GM19351 (cell line): Measurements from ENCODE around the gene MCHR2.

Source experiments
- ATAC-seq: cut with Tn5 transposase; IDR thresholded peaks from one replicate; pipeline ENCODE4 v1.9.1; 2021; ENCODE audit warnings: mild to moderate bottlenecking, moderate library complexity; ENCODE audit not compliant: unreplicated experiment

Gene MCHR2

DNA sequence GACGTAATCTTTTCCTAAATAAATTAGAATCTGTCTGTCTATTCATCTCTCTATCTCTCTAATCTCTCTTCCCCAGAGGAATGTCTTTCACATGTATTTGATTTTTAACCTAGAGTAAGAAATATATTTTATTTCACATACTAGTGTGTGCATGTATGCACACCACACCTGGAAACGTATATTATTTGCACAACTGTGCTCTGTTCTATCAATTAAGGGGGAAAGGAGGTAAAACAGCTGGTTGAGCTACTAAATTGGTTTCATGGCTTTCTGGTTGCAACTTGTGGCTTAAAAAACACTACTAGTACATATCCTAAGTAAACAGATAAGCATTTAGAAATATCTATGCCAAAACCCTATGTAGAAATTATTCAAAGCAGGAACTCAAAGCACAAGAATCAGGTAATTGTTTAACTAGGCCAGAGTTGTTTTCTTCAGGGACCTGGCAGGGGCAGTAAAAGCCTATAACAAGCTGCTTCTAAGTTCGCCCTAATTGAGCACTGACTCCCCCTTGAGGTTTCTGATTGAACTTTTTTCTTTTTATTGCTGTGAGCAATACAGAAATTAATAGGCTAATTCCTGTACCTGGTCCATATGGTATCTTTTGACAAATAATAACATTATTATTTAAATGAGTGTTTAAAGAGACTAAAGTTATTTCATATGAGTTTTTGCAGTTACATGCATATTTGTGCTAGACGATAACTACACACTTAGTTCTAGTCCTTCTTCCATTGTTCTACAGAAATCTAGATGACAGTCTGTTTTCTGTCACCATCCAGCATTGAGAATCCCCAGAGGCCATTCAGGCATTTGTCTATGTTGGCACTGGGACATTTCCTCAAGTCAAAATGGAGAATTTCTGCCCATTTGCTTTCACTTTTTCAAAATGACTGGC is 88.6 kb downstream of the MCHR2 start:
- peak; percentile 97 for ATAC-seq

DNA sequence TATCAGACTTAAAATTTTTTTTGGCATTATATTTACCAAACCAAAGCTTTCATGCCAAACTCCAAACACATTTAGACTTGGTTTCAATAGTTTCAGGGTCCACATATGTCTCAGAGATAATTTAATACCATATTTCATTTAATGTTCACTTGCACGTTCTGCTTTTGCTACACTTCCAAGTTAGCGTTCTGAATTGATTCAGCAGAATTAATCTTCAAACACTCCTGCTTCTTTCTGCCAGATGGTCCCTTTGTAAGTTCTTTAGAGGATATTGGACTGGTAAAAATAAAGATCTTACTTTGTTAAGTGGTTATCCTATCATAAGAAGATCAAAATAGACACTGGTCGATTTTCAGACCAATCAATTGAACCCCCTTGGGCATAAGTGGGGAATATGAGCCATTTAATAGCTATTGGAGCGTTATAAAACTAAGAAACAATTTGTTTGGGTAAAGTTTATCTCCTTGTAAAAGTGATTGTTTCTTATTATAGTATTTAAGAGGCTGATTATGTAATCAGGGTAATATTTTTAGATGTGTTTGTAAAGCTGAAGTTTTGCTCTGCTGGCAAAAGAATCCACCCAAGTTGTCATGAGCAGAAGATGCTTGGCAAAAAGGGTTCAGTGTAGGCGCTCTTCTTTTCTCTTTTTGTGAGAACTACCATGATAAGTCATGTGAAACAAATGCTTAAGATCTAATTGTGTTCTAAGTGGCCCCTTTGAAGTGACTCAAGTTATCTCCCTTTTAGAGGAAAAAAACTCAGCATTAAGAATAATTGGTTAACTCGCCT is 92.2 kb downstream of the MCHR2 start:
- no peak for ATAC-seq

DNA sequence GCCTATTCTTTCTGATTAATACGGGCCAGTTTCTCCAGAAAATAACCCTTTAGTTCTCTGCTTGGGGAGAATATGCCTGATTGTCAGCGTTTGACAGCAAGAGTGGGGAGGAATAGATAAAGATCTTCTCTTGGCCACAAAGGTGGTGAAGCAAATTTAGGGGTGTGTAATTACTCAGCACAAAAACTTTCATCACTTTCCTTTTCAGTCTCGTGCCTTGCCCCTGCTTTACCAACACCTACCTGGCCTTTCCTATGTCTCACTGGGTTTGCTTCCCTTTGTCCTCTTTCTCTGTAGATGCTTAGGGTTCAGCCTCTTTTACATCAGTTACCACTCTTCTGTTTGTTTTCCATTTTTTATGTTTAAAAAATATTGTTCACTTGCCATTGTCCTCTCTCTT is 99.2 kb downstream of the MCHR2 start:
- peak; percentile 58 for ATAC-seq

DNA sequence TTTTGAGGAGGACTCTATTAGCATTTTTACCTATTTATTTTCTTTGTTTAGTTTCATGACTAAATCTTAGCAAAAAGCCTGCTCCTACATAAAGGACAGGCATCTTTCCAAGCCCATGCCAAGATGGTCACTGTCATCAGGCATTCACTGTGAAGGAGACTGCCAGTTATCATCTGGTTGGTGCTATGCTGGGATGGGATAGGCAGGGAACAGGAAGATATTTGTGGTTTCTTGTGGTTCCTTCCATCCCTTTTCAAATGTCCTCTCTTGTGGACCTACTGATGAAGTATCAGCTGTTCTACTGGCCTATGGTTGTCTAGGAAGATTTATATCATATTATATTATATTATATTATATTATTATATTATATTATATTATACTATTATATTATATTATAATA is 107.0 kb downstream of the MCHR2 start:
- no peak for ATAC-seq

GRCh38 chr6:99885051-99885450 is 109.0 kb downstream of the MCHR2 start:
- no peak for ATAC-seq

GRCh38 chr6:99882128-99882702 is 111.8 kb downstream of the MCHR2 start:
- no peak for ATAC-seq

DNA sequence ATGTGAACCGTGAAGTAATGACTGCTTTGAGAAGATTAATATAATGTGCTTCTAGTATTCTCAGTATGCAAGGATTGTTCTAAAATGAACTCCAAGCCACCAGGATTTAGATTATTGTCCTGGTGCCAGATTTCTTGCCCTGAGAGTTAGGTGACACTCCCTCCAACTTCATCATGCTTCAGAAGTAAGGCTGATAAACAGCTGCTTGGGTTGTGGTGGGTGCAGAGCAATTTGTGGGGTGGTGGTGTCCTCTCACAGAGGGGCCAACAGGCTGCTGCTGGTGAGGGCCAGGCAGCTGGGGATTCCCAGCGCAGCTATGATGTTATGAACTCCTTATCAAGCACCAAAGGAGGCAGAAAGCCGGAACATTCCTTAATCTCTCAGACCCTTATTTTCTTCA is 114.6 kb downstream of the MCHR2 start:
- ATAC-seq: no peak

DNA sequence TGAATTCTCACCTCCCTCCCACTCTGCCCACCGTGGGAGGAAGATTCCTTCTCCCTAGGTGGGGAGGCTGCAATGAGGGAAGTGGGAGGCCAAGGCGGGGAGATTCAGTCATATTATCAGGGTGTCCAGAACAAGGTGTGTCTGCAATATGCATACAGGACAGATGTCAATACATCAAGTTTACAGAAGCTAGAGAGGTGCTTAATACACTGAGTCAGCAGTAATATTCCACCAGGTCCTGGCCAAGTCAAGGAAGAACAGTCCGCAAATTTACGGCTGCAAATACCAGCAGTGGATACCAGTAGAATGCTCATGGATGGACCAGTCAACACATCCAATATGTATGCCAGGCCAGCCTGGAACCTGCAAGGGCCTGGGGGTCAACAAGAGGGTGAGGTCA is 119.0 kb downstream of the MCHR2 start:
- no peak for ATAC-seq

DNA sequence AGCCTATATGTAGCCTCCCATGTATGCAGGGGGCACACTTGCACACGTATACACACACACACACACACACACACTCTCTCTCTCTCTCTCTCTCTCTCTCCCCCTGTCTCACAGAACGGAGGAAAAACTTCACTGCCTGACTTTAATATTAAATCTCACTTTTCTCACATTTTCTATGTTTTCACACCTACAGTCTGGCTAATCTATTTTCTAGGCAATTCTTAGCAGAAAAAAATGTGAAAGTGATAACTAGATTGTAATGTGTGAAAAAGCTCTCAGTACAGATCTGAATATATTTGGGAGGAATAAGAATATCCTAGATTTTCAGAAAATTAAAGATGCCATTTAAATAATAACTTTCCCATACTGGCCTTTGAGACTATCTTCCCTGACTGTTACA is 120.9 kb downstream of the MCHR2 start:
- no peak for ATAC-seq

DNA sequence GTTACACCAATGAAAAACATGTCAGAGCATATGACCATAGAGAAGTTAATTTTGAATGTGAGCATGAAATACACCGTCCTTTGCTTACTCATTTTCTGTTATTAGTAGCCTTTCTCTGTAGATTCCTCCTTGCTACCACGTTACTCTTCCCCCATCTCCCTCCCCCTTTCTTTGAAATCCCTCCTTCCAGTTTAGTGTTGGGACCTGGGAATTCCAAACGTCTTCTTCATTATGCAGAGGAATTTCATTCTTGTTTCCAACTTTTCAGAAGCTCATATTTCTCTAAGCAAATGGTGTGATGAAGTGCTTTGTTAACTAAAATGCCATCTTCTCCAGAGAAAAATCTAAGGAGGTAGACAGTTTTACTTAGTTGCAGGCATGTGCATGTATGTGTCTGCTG is 122.4 kb downstream of the MCHR2 start:
- ATAC-seq: no peak
